Activated CD8-positive, alpha-beta memory T cell treated with anti-CD3 and anti-CD28 coated beads for 48 hours (primary cell): ENCODE measurements around the gene SSR4.
"Not testable (repeated sequence)": the region's sequence is repeated elsewhere in the genome, so short reads cannot be mapped to it uniquely, and the experiment has no call there.

Experiments used
- DNase-seq, 3 experiments: peaks; one replicate each; pipeline ENCODE4 v3.0.0-alpha.2; 2020; ENCODE audit warnings: low read depth in 2 of 3, low spot score in 2 of 3

Gene SSR4

GRCh38 chrX:153794018-153794896 is at the start of gene SSR4, which contains the start of gene IDH3G:
TSS of gene SSR4 (plus strand) at chrX:153794668. CDS start at chrX:153794688, 20 bp downstream.
TSS of gene IDH3G (minus strand) at chrX:153794375. CDS start at chrX:153794326, 49 bp downstream.
- DNase-seq = peak; percentile 71 to 85 (median 84)

- DNase-seq = not testable (repeated sequence)
Observed at GRCh38 chrX:153745067-153745433, 49.4 kb upstream of the SSR4 start.

- no peak for DNase-seq
Observed at GRCh38 chrX:153746359-153746758, 48.1 kb upstream of the SSR4 start.

- not testable (repeated sequence) for DNase-seq
Observed at GRCh38 chrX:153746991-153747390, 47.5 kb upstream of the SSR4 start.

- not testable (repeated sequence) for DNase-seq
Observed at GRCh38 chrX:153749017-153749416, 45.5 kb upstream of the SSR4 start.

GRCh38 chrX:153750127-153750774 is 44.2 kb upstream of the SSR4 start:
- no peak for DNase-seq

- no peak for DNase-seq
Observed at GRCh38 chrX:153755136-153755535, 39.3 kb upstream of the SSR4 start.

GRCh38 chrX:153761863-153762262 is 32.6 kb upstream of the SSR4 start:
- no peak for DNase-seq

- no peak for DNase-seq
Observed at GRCh38 chrX:153762626-153763173, 31.8 kb upstream of the SSR4 start.

GRCh38 chrX:153763298-153763932 is 31.1 kb upstream of the SSR4 start:
- DNase-seq = no peak

GRCh38 chrX:153763989-153764755 is 30.3 kb upstream of the SSR4 start, which contains the start of gene PLXNB3:
TSS of gene PLXNB3 (plus strand) at chrX:153764249. CDS start at chrX:153765536, 1,287 bp downstream.
- peak; percentile 28 to 74 (median 42) for DNase-seq

- no peak for DNase-seq
Observed at GRCh38 chrX:153764786-153765137, 29.7 kb upstream of the SSR4 start.

GRCh38 chrX:153765138-153766079 is 29.1 kb upstream of the SSR4 start:
- DNase-seq = no peak

- DNase-seq = no peak
Observed at GRCh38 chrX:153766098-153766817, 28.2 kb upstream of the SSR4 start.

GRCh38 chrX:153766871-153767673 is 27.4 kb upstream of the SSR4 start:
- no peak for DNase-seq

GRCh38 chrX:153767674-153768055 is 26.8 kb upstream of the SSR4 start:
- DNase-seq = no peak

- no peak for DNase-seq
Observed at GRCh38 chrX:153768311-153769157, 25.9 kb upstream of the SSR4 start.
